Stimulated activated CD8-positive, alpha-beta memory T cell treated with anti-CD3 and anti-CD28 coated beads, Interleukin-12 subunit alpha, Interleukin-12 subunit beta, amount 100 ng/mL, for 1 hour (primary cell): ENCODE results near the gene MSI1.

Experiments
- DNase-seq: peaks from one replicate; pipeline ENCODE4 v3.0.0-alpha.2; 2020; ENCODE audit warnings: low read depth

Gene MSI1

DNA sequence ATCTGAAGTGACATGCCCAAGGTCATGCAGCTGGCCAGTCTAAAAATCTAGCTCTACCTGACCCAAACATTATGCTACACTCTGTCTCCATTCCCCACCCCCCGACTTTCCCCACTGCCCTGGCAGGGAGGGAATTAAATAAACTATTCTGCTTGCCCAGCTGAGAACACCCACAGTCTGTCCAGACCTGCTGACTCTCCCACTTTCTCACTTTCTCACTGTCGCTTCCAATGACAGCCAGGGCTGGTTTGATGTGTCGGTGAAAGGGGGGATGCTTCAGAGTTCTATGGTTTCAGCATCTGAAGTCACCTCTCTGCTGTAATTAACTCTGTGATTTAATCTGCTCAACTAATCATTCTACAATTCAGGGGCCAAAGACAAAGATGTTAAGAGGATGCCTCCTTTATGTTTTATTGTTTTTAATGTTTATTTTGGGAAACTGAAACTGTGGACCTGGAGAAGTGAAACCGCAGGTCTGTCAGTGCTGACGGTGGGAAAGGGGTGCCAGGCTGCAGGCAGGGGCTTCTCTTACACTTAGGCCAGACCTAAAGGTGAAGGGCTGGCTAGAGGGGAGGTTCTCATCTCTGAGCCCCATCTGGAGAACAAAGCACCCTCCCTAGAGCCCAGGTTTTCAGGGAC lies 8.1 kb upstream of the MSI1 start:
- DNase-seq, result no peak

DNA sequence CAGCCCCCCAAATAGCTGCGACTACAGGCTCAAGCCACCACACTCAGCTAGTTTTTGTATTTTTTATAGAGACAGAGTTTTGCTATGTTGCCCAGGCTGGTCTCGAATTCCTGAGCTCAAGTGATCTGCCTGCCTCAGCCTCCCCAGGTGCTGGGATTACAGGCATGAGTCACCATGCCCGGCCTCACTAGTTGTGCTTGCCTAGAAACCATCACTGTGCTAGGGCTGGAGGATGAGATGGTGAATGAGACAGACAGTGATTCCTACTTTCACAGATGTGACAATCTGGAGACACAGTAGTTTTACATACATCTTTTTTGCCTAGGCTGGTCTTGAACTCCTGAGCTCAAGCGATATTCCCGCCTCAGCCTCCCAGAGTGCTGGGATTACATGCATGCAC lies 7.5 kb upstream of the MSI1 start:
- DNase-seq, result no peak

DNA sequence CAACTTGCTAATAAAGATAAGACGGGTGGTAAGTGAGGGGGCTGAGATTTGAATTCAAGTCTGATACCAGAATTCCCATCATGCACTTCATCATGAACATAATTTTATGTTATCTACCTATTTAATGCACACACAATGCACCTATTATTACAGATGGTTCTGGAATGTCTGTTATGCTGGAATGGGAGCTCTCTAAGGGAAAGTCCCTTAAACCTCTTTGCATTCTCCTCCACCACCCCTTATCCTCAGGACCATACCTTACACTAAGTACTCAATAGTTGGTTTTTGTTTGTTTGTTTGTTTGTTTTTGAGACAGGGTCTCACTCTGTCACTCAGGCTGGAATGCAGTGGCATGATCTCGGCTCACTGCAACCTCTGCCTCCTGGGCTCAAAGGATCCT lies 7.0 kb upstream of the MSI1 start:
- DNase-seq, result no peak

DNA sequence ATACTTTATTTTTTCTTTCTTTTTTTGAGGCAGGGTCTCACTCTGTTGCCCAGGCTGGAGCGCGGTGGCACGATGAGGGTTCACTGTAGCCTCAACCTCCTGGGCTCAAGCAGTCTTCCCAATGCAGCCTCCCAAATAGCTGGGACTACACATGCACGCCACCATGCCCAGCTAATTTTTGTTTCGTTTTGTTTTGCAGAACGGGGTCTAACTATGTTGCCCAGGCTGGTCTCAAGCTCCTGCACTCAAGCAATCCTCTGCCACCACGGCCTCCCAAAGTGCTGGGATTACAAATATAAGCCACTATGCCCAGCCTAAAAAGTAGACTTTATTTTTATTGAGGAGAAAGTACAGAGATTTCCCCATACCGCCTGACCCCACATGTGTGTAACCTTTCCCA lies 4.7 kb upstream of the MSI1 start:
- DNase-seq, result no peak

DNA sequence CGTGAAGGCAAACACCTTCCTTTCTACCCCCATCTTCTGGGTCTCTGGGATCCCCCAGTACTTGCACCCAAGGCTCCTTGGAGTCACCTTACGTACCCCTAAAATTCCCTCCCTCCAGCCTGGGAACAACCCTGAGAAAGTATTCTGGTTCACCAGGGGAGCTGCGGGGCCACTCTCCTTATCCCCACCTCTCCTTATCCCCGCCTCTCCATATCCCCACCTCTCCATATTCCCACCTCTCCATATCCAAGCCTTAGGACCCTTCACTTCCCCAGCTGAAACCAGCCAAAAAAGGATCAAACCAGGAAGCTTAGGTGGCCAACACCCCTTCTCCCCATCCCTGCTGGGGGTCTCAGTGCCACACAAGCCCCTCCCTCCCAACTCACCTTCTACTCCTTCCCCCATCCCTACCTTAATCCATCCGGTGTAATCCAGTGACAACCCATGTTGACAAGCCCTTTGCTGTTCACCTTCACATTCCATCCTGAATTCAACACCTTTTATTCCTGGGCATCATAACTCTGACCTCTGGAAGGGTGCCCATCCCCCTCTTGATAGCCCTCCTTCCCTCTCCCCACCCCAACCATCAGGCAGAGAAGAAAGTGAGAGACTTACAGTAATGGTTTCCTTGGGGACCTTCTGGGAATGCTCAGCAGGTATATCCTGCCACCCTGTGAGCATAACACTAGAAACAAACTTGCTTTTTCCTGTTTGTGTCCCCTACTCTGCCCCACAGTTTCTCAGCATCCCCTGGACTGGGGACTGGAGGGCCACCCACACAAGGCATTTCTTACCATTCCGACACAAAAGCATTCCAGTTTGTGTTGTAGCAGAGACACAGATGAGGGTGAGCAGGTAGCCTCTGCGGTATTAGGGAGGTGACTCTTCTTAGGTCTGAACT lies 1.6 kb upstream of the MSI1 start:
- DNase-seq, result no peak

DNA sequence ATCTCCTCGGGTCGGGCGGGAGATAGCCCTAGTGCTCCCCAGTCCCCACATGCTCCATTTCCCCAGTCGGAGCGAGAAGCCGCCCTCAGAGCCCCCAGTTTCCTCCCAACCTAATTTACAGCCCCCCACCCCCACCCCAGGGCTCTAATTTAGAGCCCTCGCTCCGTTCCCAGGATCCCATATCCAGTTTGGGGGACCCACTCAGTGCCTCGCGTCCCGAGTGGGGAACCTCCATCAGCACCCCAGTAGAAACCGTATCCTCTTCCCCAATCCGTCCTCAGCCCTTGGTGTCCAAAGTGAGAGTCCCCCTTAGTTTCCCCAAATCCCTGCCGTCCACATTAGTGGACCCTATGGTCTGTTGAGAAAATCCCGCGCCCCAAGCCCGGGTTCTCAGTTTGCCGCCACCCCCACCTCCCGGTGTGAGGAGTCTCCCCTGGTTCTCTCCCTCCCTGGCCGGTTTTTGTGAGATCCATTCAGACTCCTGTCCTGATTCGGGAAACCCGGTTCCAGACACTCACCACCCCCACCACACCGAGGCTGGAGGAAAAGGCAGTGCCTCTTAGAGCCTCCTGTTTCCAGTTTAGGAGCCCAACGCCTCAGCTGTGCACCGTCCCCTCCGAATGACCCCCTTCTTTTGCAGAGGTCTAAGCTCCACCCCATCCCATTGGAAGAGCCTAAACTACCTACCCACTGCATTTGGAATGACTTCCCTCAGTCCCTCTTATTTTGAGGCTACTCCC lies 809 bp upstream of the MSI1 start:
- DNase-seq, result no peak

DNA sequence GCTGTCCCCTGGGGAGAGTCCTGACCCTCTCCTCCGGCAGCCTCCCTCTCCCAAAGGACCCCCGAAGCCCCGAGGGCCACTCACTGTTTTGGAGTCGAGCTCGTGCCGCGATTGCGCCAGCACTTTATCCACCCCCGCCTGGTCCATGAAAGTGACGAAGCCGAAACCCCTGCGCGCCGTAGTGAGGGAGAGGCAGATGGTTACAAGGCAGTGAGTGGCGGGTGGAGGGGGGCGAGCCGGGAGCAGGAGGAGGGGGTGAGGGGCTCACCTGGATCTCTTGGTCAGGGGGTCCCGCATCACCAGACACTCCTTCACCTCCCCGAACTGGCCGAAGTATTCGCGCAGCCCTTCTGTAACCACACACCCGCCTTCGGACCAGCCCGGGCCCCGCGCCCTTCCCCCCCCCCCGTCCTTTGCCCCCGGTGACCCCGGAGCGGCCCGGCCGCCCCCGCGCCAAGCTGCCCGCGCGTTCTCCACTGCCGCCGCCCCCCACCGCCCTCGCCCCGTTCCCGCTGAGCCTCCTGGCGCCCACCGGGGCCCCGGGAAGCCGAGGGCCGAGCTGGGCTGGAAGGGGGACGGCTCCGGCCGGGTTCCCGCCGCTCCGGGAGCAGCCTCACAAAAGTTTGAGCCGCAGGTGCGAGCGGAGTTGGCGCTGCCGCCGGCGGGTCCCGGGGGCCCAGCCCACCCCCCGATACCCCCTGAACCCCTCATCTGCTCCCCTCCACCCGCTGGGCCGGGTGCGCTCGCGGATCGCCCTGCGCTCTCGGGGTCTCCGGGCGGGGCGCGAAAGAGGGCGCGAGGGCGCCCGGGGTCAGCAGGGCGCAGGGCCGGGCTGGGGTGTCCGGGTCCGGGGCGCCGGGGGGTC lies 808 bp downstream of the MSI1 start:
- DNase-seq, result no peak

DNA sequence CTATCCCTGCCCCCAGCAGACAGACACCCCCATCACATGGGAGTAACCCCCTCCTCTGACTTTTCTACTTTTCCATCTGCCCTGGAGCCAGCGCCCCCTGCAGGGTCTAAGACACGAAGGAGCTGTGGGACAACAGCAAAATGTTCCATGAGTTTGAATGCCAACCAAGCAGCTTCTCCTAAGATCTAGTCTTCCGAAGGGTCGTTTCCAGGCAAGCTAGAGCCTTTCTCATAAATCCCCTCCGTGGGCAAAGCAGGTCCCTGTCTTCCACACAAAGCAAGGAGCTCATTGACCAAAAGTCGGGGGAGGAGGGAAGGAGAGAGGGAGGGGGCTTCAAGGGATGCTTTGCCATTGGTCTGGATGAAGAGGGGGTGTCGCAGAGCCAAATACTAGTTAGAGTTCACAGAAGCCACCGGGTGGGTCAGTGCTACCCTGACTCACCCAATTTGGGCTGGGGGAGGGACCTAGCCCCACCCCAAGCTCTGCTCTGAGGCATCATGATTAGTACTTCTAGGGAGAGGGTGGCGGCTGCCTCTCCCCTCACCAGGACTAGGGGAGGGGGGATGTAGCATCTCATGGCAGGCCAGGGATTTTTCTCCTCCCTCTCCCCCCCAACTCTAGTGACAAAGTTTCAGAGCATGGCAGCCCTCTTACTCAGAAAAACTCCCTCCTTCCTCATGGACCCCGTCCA lies 1.6 kb downstream of the MSI1 start:
- no peak for DNase-seq

DNA sequence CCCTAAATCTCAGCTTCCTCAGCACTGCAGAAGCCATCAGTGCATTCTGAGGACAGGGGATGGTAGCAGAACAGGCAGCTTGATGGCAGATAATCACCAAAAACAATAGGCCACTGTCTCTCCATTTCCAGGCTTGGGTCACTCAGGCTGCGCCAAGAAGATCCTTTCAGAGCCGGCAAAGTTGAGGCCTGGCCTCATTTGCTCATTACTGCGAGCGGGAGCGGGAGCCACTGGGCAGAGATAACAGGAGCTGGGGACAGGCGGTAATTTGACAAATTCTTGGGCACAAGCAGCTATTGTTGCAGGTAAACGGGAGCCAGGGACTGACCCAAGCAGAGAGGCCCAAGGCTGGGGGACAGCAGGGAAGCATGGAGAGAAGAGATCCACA lies 2.1 kb downstream of the MSI1 start:
- DNase-seq, result no peak

DNA sequence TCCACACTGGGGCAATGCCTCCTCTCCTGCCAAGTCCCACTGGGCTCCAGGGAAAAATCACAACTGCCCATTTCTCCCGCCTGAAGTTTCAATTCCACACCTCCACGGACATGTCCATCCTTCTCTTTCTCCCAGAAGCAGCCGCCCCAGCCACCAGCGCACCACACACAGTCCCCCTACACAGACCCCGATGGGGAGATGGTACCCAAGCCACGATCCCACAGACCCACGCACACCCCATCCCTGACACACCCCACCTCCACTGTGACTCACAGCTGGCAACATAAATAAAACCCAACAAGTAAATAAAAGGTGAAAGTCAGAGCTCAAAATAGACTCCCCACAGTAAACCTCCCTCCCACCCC lies 2.6 kb downstream of the MSI1 start:
- no peak for DNase-seq

DNA sequence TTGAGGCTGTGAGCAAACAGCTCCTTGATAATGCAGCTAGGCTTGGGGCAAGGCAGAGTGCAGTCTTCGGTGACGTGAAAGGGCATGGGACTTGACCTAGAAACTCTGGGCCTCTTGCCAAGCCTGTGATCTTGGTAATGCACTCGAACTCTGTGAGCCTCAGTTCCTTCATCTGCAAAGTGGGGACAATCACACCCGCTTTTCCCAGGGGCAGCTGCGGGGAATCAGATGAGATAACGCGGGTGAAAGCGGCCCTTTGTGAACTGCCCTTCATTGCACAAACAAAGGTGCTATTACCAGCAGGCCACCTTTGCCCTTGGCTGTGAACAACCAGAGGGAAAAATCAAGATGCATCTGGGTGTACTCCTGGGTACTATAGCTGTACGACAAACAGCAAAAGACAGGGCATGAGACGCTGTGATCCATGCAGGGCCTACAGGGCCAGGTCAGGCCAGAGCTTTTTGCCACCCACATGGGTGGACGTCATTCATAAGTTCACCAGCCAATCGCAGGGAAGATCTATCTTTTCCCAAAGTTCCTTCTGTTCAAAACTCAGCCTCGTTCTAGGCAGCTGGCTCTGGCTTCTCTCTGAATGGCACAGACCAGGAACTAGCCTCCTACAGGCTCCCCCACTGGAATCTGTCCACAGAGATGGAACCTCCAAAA lies 3.2 kb downstream of the MSI1 start:
- DNase-seq, result no peak

DNA sequence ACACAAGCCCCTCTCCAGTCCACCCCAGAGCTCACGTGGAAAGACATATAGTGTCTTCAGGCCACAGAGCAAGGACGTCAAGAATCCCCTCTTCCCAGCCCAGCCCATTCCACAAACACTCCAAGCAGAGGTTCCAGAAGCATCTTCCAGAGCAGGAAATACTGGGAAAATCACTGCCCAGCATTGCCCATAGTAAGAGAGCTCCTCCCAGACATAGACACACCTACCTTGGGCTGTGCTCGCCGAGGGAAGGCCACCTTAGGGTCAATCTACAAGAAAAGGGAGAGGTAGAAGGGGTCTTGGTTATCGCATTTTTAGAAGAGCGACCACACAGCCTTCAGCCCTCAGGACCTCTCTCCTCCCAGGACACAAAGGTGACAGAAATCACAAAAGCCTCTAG lies 4.5 kb downstream of the MSI1 start:
- no peak for DNase-seq

DNA sequence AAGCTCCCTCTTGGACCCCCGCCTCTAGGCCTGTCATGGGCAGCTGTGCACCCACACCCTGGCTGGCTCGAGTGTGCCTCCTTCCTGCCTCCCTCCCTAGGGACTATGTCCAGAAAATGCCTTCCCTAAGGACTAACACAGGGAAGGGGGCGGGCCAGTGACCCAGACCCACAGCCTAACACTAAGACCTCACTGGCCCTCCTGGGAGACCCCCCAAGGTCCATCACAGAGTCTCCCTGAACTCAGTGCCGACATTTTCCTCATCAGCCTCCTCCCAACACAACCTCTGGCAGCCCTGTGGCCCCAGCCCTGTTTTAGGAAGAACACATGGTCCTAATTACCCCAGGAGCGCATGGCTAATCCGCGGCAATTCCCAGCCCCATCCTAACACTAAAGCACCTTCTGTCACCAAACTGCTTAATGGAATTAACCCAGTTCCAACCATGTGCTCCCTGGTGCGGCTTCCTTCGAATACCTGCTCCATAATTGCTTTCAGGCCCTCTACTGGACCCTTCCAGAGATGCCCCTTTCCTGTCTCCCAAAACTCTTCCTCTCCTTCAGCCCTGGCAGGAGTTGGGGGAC lies 5.6 kb downstream of the MSI1 start:
- no peak for DNase-seq

DNA sequence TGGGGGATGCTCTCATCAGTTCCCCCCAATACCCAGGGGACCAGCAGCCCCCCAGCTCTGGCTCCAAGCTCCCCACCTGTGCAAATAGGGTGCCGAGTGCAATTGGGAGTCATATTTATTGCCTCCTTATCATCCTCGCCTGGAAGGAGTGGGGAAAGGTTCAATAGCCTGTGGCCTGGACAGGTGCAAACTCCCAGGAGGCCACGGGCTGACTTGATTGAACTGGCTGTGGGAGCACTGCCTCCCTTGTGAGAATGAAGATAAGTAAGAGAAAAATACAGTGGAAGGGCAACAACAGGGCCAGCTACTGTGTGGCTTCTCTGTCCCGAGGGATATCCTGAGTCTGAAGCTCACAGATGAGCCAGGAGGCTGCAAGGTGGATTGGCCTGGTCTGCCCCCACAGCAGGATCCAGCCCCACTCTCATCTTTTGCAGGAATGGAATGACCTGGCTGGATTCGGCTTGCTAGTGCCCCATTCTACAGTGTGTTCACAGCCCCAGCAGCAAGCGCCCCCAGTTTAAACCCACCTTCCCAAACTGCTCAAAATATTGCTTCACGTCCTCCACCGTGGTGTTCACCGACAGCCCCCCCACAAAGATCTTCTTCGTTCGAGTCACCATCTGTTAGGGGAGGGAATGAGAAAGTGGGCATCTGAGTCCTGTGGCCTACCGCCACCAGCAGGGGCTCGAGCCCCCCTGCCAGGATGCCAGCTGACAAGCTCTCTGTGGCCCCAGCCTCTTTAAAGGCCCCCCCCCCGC lies 6.3 kb downstream of the MSI1 start:
- no peak for DNase-seq

DNA sequence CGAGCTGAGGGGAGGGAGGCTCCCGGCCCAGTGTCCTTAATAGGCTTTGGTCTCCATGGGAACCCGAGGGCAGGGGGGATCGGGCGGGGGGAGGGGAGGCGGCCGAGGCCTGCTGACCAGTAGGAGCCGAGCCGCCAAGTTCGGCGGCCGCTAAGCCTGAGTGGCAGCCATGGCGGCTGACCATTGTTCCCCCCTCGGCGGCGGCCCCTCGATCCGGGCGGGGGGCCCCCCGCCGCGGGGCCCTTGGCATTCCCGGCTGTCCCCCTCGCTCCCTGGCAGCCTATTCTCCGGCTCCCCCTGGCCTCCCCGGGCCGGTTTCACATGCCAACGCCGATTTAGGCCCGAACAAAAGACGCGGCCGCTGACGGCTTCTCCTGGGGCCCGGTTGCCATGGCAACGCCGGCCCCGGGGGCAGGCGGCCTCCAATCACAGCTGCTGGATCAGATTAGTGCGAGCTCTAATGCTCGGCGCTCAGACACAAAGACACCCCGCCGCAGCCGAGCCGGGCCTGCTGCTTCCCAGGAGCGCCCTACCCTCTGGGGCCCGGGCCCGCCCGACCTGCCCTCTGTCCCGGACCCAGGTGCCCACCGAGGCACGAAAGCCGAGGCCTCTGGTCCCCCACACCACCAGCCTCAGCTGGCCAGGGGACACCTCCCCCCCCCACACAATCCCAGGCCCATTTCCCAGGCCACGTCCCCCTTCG lies 7.3 kb downstream of the MSI1 start:
- no peak for DNase-seq

DNA sequence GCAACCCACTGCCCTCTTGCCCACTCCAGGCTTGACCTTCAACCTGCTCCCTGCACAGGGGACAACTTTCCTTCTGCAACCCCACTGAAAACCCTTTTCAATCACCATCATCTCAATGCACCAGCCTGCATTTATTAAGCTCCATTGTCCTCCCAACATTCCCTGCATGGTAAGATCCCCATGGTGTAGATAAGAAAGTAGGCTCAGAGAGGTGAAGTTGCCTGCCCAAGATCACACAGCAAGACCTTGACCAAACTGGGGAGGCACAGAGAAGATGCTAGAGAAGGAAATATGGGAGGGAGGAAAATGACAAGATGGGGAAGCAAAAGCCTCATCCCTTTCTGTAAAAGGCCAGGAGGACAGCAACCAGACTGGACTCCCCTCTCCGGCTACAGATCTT lies 9.8 kb downstream of the MSI1 start:
- DNase-seq, result no peak

DNA sequence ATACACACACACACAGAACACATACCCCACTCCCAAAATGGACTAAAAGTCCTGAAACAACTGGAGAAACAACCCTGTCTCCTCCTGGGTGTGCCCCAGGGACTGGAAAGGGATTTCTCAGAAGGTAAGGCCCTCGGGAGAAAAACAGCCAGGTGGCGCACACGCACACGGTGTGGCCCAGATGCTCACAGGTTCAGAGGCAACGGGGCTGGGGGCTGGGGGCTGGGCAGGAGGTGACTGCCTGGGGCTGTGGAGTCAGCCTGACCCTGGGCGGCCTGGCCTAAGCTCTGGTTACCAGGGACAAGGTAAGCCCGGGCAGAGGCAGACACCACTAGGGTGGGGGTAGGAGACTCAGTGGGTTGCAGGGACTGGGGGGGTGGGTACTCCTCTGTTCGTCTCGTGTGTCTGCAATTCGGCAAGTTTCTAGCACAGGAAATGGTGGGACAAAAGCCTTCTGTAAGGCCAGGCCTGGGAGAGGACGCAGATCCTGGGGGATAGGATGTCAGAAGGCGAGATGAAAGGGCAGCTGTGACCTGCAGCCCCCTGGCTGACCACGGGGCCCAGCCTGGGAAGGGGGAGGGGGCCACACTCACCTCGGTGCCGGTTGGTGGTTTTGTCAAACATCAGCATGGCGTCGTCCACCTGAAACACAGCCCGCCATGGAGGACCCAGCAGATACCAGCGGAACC lies 10.4 kb downstream of the MSI1 start:
- DNase-seq, result no peak

DNA sequence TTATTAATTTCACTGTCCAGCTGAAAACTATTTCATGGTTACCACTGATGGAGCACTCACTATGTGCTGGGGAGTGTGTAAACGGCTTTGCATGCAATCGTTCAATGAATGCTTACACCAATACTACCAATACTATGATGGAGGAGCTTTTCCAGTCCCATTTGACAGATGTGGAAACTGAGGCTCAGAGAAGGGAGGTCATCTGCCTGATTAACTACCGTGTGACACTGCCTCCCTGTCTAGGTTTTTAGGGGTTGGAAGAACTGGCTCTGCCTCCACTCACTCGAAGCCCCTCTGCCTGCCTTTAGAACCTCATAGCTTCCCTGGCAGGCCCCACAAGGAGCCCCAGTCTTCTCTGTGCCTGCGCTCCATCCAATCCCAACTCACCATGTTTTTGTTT lies 11.9 kb downstream of the MSI1 start:
- DNase-seq, result no peak

DNA sequence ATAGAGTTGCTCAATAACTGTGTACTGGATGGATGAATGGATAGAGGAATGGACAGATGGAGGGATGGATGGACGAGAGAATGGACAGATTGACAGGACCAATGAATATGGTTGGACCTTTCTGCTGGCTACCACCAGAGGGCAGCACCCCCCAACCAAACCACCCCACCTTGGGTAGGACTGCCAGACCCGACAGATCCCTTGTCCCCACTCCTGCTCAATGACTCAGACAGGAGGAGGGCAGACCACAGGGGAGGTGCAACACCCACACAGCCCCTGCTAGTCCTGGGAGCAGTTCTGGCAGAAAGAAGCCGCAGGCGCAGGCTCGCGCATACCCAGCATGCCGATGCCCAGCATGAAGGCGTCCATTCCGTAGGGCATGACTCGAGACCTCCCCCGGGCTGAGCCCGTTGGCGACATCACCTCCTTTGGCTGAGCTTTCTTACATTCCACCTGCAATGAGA lies 12.4 kb downstream of the MSI1 start:
- peak; percentile 62 for DNase-seq
